Globus pallidus (tissue), 1 donor: ENCODE measurements around the gene SCYL3.

Experiments
- DNase-seq: peaks from one replicate; pipeline ENCODE4 v3.0.0-alpha.2; 2015; ENCODE audit warnings: low spot score

The SCYL3 gene

GRCh38 chr1:169899519-169900217 is 6.0 kb upstream of the SCYL3 start:
- no peak for DNase-seq

GRCh38 chr1:169896013-169896412 is 2.3 kb upstream of the SCYL3 start:
- DNase-seq: no peak

GRCh38 chr1:169894424-169895145 is 889 bp upstream of the SCYL3 start:
- no peak for DNase-seq

GRCh38 chr1:169892927-169893644 is 610 bp downstream of the SCYL3 start:
- DNase-seq: no peak

- no peak for DNase-seq
These were observed 1.3 kb downstream of the SCYL3 start for GRCh38 chr1:169892176-169892926.

- DNase-seq: no peak
These were observed 2.2 kb downstream of the SCYL3 start for GRCh38 chr1:169891539-169891885.

- DNase-seq: no peak
These were observed 2.7 kb downstream of the SCYL3 start for GRCh38 chr1:169890761-169891538.

- no peak for DNase-seq
These were observed 3.8 kb downstream of the SCYL3 start for GRCh38 chr1:169889871-169890270.

GRCh38 chr1:169886931-169887330 is 6.8 kb downstream of the SCYL3 start:
- no peak for DNase-seq

GRCh38 chr1:169886422-169886821 is 7.3 kb downstream of the SCYL3 start:
- no peak for DNase-seq

- DNase-seq: no peak
These were observed 8.5 kb downstream of the SCYL3 start for GRCh38 chr1:169885207-169885606.

GRCh38 chr1:169884634-169885033 is 9.1 kb downstream of the SCYL3 start:
- DNase-seq: no peak

GRCh38 chr1:169882039-169882511 is 11.6 kb downstream of the SCYL3 start:
- DNase-seq: no peak

GRCh38 chr1:169879034-169879840 is 14.5 kb downstream of the SCYL3 start:
- DNase-seq: no peak

GRCh38 chr1:169878498-169878897 is 15.2 kb downstream of the SCYL3 start:
- no peak for DNase-seq

GRCh38 chr1:169877800-169878491 is 15.8 kb downstream of the SCYL3 start:
- DNase-seq: no peak

- DNase-seq: no peak
These were observed 19.5 kb downstream of the SCYL3 start for GRCh38 chr1:169874229-169874628.

- DNase-seq: no peak
These were observed 20.0 kb downstream of the SCYL3 start for GRCh38 chr1:169873582-169874199.

GRCh38 chr1:169872906-169873305 is 20.8 kb downstream of the SCYL3 start:
- no peak for DNase-seq
